K562 (cell line): ENCODE measurements around the gene PRUNE1. TPM values are rescaled to one million over a fixed set of nuclear protein-coding genes. Genes with fewer than 3 reads are reported as not detected.

Source experiments
- CUX1 ChIP-seq: fragments of 200-800 bp; sonication (Bioruptor generic); IDR thresholded peaks from 2 replicates; pipeline ENCODE4 v1.6.1; 2016; ENCODE audit warnings: missing genetic modification characterization, missing compliant biosample characterization
- ELF4 ChIP-seq: fragments of 450-650 bp; formaldehyde crosslinking; IDR thresholded peaks from 2 replicates; pipeline ENCODE4 v1.4.0; 2022; ENCODE audit warnings: missing genetic modification characterization
- ETS2 ChIP-seq: IDR thresholded peaks from 2 replicates; pipeline ENCODE4 v1.6.1; 2016; ENCODE audit warnings: borderline replicate concordance, missing genetic modification characterization, mild to moderate bottlenecking, moderate library complexity, missing compliant biosample characterization; ENCODE audit not compliant: poor library complexity, severe bottlenecking
- FUS ChIP-seq: fragments of 200-400 bp; formaldehyde crosslinking; optimal IDR thresholded peaks from 2 replicates; pipeline ENCODE3; 2017; ENCODE audit warnings: low read depth, low read length
- KLF16 ChIP-seq: IDR thresholded peaks from 2 replicates; pipeline ENCODE4 v1.6.1; 2016; ENCODE audit warnings: antibody characterized with exemption
- PCBP1 ChIP-seq: fragments of 200-400 bp; formaldehyde crosslinking; IDR thresholded peaks from 2 replicates; pipeline ENCODE4 v1.6.1; 2018; ENCODE audit warnings: mild to moderate bottlenecking, low read depth, low read length; ENCODE audit not compliant: poor library complexity, severe bottlenecking
- RBBP5 ChIP-seq: fragments of 200-600 bp; sonication (generic); IDR thresholded peaks from 2 replicates; pipeline ENCODE4 v1.6.1; 2012; ENCODE audit warnings: borderline replicate concordance, mild to moderate bottlenecking, low read length, control low read depth, inconsistent platforms; ENCODE audit not compliant: insufficient read depth, poor library complexity, severe bottlenecking
- ZC3H11A ChIP-seq: IDR thresholded peaks from 2 replicates; pipeline ENCODE4 v1.6.1; 2012; ENCODE audit warnings: low read depth, low read length, improper control_type of control experiment
- ZNF24 ChIP-seq: fragments of 450-650 bp; IDR thresholded peaks from 2 replicates; pipeline ENCODE4 v1.6.1; 2016
- polyA plus RNA-seq, 8 experiments: library from polyadenylated mRNA; depleted of rRNA in 4 of 8; stranded (reverse) in 5 of 8; unstranded in 3 of 8; fragments of >200 nt; fragmentation: Nextera tagmentation in 2 of 8; fragmentation: Illumina TruSeq in 1 of 8; extraction: Ambion mirVana in 2 of 8; extraction: Trizol in 1 of 8; gene quantifications; 2 replicates each; pipeline versions ENCODE4 v1.2.1 to v1.2.3, GENCODE V29; 2011 to 2014; ENCODE audit warnings: inconsistent platforms in 1 of 8, missing spikeins in 1 of 8
- total RNA-seq, 7 experiments: library from RNA; depleted of rRNA in 6 of 7; stranded (reverse); fragments of >200 nt in 6 of 7; fragmentation: Illumina TruSeq in 2 of 7; extraction: Trizol in 2 of 7; gene quantifications; 2 replicates each; pipeline versions ENCODE4 v1.2.1 to v1.2.3, GENCODE V29; 2011 to 2021; ENCODE audit warnings: low replicate concordance in 1 of 7
- TF ChIP-seq, protein P1 (sequence below): fragments of 450-650 bp; formaldehyde crosslinking; IDR thresholded peaks from 2 replicates; pipeline ENCODE4 v1.4.0; 2020; ENCODE audit warnings: mild to moderate bottlenecking, moderate library complexity
- TF ChIP-seq, protein P2 (sequence below), 2 experiments: IDR thresholded peaks in 1 of 2; conservative IDR thresholded peaks in 1 of 2; 2 replicates each; pipeline ENCODE4 v1.6.1; 2016; ENCODE audit warnings: low read depth in 2 of 2, mild to moderate bottlenecking in 1 of 2, missing compliant biosample characterization in 1 of 2, missing genetic modification characterization in 1 of 2, moderate library complexity in 1 of 2
- TF ChIP-seq, protein P3 (sequence below), 2 experiments: fragments of 150-350 bp in 1 of 2; IDR thresholded peaks; 2 replicates each; pipeline ENCODE4 v1.6.1; 2012 to 2016; ENCODE audit warnings: low read depth in 2 of 2, low read length in 2 of 2, mild to moderate bottlenecking in 1 of 2, moderate library complexity in 1 of 2

The PRUNE1 gene
- total and polyA plus RNA-seq, 9 of the 15 experiments (the other 6 are each of a cell fraction or from before 2014, with no cell fraction given), result 16.7 to 48.3 (median 26.2) TPM

GRCh38 chr1:150999051-150999674 lies 9.1 kb upstream of the PRUNE1 start (continued):
- TF ChIP-seq ETS2 (tag), result no peak
- peak; percentile 54 for TF ChIP-seq RBBP5
- no peak for TF ChIP-seq FUS
- TF ChIP-seq ZC3H11A, result no peak
- TF ChIP-seq PCBP1, result no peak
- TF ChIP-seq CUX1 (CRISPR knock-in tag), result peak; percentile 58; the same call in 1 of the 2 replicates
- TF ChIP-seq KLF16, result no peak
- TF ChIP-seq ZNF24, result no peak
- TF ChIP-seq, protein P1, sequence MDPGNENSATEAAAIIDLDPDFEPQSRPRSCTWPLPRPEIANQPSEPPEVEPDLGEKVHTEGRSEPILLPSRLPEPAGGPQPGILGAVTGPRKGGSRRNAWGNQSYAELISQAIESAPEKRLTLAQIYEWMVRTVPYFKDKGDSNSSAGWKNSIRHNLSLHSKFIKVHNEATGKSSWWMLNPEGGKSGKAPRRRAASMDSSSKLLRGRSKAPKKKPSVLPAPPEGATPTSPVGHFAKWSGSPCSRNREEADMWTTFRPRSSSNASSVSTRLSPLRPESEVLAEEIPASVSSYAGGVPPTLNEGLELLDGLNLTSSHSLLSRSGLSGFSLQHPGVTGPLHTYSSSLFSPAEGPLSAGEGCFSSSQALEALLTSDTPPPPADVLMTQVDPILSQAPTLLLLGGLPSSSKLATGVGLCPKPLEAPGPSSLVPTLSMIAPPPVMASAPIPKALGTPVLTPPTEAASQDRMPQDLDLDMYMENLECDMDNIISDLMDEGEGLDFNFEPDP (CRISPR knock-in tag), result no peak
- TF ChIP-seq ELF4 (CRISPR knock-in tag), result peak; percentile 21; the same call in 1 of the 2 replicates
- TF ChIP-seq, protein P2, sequence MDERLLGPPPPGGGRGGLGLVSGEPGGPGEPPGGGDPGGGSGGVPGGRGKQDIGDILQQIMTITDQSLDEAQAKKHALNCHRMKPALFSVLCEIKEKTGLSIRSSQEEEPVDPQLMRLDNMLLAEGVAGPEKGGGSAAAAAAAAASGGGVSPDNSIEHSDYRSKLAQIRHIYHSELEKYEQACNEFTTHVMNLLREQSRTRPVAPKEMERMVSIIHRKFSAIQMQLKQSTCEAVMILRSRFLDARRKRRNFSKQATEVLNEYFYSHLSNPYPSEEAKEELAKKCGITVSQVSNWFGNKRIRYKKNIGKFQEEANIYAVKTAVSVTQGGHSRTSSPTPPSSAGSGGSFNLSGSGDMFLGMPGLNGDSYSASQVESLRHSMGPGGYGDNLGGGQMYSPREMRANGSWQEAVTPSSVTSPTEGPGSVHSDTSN (CRISPR knock-in tag; IDR thresholded peaks at IDR 0.05; ENCODE audit: low read depth), result no peak
- TF ChIP-seq, protein P2 (tag; conservative IDR thresholded peaks at IDR 0.05; ENCODE audit: low read depth), result no peak
- TF ChIP-seq, protein P3, sequence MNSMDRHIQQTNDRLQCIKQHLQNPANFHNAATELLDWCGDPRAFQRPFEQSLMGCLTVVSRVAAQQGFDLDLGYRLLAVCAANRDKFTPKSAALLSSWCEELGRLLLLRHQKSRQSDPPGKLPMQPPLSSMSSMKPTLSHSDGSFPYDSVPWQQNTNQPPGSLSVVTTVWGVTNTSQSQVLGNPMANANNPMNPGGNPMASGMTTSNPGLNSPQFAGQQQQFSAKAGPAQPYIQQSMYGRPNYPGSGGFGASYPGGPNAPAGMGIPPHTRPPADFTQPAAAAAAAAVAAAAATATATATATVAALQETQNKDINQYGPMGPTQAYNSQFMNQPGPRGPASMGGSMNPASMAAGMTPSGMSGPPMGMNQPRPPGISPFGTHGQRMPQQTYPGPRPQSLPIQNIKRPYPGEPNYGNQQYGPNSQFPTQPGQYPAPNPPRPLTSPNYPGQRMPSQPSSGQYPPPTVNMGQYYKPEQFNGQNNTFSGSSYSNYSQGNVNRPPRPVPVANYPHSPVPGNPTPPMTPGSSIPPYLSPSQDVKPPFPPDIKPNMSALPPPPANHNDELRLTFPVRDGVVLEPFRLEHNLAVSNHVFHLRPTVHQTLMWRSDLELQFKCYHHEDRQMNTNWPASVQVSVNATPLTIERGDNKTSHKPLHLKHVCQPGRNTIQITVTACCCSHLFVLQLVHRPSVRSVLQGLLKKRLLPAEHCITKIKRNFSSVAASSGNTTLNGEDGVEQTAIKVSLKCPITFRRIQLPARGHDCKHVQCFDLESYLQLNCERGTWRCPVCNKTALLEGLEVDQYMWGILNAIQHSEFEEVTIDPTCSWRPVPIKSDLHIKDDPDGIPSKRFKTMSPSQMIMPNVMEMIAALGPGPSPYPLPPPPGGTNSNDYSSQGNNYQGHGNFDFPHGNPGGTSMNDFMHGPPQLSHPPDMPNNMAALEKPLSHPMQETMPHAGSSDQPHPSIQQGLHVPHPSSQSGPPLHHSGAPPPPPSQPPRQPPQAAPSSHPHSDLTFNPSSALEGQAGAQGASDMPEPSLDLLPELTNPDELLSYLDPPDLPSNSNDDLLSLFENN (IDR thresholded peaks at IDR 0.05; ENCODE audit: low read depth in 2 of 2, low read length in 2 of 2), result no peak
